HG02678 (cell line): ENCODE data around the gene SLX4IP.

Experiments
- ATAC-seq: cut with Tn5 transposase; IDR thresholded peaks from one replicate; pipeline ENCODE4 v1.9.1; 2021; ENCODE audit warnings: mild to moderate bottlenecking, moderate library complexity; ENCODE audit not compliant: unreplicated experiment

SLX4IP gene

DNA sequence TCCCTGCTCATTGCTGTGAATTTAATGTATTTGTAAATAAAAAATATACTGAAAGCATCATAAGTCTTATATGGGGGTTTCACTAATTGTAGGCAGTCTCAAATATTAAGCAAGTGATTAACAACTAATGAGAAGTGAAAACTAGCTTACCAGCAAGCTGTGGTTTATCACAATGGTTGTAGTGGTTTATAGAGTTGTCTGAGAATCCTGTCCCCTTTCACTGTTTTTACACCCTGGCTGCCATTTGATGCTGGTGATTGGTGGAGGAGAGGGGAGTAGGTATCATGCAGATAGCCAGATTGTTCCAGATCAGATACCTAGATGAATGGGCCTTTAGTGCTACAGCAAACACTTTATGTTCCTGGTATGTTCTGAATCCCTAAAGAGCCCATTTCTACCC lies 7.1 kb upstream of the SLX4IP start:
- ATAC-seq: no peak

DNA sequence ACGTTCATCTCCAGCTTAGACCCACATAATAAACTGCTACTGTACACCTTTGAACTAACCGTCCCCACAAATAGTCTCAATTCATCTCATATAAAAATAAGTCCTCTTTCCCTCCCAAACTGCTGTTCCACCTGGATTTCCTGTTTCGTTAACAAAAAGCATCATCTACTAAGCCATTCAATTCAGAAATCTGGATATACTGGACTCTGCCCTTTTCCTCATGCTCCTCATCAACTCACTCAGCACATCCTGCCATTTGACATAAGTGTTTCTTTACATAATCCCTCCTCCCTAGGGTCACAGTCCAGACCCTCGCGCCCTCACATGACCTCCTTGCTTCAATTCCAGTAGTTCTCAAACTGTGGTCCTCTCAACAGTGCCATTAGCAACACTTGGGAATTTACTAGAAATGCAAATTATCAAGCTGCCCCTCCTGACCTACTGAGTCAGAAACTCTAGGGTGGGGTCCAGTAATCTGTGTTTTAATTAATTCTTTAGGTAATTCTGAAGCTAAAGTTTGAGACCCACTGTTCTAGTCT lies 5.6 kb upstream of the SLX4IP start:
- ATAC-seq: no peak

- ATAC-seq: no peak
Observed at GRCh38 chr20:10430000-10430466, 5.1 kb upstream of the SLX4IP start.

DNA sequence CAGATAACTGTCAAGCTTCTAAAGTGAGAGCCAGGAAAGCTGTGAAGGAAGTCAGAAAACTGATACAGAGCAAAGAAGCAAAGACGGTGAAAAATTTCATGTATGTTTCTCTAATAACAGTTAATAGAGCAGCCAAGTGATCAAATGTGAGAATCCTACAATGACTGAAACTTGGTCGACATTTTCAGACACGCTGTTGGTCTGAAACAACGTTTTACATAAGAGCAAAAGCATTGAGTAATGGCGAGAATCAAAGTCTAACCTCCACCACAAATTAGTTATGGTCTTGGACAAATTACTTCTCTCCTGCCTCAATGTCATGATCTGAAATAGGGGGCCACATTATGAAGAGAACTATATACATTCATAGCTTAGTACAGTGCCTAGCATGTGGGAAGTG lies 4.4 kb upstream of the SLX4IP start:
- no peak for ATAC-seq

DNA sequence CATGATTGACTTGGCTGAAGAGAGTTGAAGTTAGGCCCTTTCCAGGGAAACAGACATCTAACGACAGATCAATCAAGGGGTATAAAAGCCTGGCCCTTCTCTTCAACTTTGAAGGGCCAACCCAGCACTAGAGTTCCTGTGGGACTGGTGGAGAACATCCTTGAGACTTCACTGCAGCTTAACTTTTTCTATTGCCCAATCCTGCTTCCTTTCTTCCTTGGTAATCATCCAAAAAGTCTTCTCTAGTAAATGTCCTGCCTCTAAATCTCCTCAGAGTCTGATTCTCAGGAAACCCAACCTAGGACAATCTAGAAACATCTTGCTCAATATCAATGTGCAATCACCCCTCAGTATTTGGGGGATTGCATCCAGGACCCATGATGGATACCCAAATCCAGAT lies 3.0 kb upstream of the SLX4IP start:
- ATAC-seq: no peak

- ATAC-seq: no peak
Observed at GRCh38 chr20:10433014-10433622, 2.0 kb upstream of the SLX4IP start.

DNA sequence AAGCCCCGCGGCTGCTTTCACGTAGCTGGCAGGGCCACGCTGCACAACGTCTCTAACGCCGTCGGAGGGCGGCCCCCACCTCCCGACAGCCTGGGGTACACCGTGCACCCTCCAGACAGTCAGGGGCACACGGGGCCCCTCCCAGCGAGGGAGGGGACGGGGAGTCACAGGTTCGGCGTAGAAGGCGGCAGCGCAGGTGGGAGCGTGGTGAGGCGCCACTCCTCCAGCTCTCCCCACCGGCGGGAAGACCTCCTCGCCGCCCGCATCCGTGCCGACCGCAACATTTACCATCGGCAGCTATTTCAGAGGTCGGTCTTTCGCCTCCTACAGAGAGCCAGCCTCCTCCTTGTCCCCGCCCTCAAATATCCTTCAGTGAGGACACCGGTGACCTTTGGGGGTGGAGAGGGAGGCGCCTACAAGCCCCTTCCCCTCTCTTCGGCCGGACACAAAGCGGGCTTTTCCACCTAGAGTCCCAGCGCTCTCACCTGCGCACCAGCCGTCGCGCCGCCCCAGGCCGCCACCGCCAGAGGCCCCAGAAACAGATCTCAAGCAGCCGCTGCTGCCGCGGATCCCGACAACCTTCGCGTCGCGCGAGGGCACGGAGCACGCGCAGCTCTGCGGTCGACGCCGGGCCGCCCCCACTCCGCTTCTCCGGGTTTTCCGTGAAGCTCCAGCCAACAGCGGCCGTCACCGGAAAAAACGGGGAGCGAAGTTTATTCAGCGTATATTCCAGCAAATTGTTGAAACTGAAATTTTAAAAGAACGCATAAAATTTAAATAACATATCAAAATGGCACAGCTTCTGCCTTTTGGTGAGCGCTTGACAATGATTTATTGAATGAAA lies 1.3 kb upstream of the SLX4IP start, which contains the start of gene MKKS:
Gene MKKS (minus strand): TSS at position 600 of the 844 bp plus-strand sequence. CDS start 20,708 bp downstream, outside the sequence.
- ATAC-seq: peak; percentile 55

DNA sequence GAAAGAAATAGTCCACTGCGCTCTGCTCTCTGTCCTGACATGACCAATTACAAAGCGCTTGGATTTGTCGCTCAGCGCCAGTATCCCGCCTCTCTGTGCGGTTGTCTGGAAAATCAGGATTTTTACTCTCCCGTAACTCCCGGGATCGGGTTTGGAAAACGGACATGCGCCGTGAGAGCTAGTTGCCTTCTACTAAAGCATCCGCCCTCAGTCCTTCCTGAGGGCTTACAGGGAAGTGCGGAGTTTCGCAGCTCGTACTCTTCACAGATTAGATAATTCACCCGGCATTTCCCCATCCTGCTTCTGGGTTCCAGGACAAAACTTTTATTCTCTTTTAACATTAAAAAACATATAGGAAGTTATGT lies 656 bp upstream of the SLX4IP start:
- ATAC-seq: peak; percentile 43

DNA sequence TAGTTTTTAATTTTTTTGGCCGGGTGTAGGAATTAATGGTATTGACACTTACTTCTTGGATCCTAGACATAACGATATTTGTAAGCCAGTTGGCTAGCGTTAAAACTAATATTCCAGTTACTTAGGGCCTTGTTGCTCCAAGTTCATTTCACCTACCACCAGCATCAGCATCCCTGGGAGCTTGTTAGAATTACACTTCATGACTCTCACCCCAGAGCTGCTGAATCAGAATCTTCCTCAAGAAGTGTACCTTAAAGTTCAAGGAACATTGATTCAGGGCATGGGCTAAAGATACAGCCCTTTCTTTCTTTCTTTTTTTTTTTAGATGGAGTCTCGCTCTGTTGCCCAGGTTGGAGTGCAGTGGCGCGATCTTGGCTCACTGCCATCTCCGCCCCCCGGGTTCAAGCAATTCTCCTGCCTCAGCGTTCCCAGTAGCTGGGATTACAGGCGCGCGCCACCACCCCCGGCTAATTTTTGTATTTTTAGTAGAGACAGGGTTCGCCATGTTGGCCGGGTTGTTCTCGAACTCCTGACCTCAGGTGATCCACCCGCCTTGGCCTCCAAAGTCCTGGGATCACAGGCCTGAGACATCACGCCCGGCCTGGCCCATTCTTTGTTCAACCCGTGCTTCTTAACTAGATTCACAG lies 1.1 kb downstream of the SLX4IP start:
- no peak for ATAC-seq

- ATAC-seq: no peak
Observed at GRCh38 chr20:10438217-10438616, 3.1 kb downstream of the SLX4IP start.

- ATAC-seq: no peak
Observed at GRCh38 chr20:10443936-10444335, 8.8 kb downstream of the SLX4IP start.

DNA sequence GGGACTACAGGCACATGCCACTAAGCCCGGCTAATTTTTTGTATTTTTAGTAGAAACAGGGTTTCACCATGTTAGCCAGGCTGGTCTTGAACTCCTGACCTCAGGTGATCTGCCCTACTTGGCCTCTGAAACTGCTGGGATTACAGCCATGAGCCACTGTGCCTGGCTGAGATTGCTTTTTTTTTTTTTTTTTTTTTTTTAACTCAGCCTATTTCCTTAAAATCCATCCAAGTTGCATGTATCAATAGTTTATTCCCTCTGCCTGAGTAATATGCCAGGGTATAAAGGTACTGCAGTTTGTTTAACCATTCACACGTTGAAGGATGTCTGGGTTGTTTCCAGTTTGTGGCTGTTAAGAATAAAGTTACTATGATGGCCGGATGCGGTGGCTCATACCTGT lies 10.7 kb downstream of the SLX4IP start:
- no peak for ATAC-seq

GRCh38 chr20:10447028-10447427 lies 11.9 kb downstream of the SLX4IP start:
- peak; percentile 97 for ATAC-seq

DNA sequence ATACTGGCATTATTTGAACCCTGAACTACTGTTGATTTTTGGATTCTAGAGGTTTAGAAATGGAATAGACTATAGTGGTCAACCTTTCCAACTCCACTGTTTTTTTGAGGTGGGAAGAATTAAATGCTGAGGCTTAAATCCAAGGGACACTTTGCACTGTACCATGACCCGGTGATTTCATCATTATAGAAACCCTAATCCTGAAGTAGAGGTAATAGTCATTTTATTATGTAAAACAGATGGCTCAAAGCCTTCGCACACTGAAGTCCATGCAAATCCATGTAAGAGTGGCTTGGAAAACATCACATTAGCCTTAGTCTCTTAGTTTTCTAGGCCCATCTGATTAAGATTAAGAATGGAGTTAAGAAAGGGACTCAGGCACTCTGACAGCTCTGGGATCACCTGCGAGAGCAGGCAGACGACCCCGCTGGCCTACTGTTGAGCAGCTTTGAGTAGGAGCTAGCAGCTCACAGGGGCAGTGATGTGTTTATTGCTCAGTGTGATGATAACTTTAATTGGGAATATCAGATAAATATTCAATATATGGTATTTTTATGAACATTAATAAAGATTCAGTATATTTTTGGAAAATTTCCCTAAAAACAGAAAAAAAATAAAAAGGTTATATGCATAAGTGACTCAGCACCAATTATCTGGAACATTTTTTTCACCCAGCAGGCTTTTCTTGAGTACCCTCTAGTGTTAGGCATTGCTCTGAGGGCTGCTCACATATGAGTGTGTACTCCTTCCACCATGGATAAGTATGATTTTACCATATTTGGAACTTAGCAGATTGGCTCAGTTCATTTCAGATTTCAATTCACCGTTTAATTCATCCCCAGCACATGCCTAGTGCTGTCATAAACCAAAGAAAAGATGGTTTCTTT lies 13.4 kb downstream of the SLX4IP start:
- no peak for ATAC-seq

DNA sequence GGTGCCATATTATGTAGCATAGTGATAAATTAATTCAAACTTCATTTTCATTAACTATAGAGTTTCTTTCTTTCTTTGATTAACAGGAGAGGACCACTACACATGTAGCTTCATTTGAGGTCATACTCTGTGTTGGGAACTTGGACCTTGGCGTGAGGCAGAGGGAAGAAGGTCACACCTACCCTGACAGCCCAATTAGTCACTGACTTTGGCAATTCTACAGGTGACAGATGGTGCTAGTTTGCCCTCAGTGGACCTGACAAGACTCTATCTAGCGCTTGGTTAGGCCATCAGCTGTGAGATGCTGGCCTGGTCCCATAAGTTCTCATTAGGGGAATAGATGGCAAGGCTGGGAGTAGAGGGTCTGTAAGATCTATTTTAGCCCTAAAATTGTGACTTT lies 14.2 kb downstream of the SLX4IP start:
- ATAC-seq: no peak

GRCh38 chr20:10453241-10453640 lies 18.1 kb downstream of the SLX4IP start:
- peak; percentile 97 for ATAC-seq

GRCh38 chr20:10454151-10454750 lies 19.1 kb downstream of the SLX4IP start:
- no peak for ATAC-seq

DNA sequence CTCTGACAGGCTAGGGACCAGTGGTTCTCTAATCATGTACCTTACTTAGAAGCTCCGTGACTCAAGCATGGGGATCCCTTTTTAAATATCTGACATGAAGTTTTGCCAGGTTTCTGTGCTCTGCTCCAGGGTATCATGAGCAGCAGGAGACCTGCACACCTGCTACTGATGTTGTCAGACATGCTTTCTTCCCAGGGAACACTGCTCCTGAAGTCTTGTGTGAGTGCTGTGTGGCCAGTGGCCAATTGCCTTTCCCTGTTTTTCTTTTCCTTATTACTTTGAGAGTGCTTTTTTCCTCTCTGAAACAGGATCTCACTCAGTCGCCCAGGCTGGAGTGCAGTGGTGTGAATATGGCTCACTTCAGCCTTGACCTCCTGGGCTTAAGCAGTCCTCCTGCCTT lies 26.4 kb downstream of the SLX4IP start:
- ATAC-seq: no peak

DNA sequence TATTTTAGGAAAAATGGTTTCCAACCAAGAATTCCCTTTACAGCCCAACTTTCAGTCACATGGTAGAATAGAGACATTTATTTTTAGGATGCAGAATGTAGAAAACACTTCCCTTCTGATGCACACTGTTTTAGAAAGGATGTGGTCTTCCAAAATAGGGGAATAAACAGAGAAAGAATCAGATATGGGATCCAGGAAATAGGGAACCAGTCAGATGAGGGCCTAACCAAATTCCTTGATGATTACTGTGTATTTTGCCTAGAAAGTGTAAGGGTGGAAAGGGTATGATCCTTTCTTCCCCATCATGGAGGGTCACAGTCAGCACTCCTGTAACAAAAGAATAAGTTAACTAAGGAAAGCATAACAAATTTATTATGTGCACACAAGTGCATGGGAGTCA lies 27.4 kb downstream of the SLX4IP start:
- ATAC-seq: no peak

DNA sequence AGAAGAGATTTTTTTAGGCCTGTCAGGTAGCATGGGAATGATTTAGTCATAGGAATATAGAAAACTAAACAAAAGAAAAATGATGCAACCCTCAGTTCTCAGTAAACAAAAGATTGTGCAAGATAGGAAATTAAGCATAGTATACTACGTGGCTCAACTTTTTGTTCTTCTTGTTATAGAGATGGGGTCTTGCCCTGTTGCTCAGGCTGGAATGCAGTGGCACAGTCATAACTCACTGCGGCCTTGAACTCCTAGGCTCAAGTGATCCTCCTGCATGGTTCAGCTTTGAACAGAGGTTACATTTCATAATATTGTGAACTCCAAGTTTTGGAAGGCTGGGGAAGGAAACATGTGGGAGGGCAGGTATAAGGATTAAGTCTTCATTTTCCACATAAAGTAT lies 28.5 kb downstream of the SLX4IP start:
- no peak for ATAC-seq
